K562 (cell line): ENCODE results near the gene AFF1. TPM values are rescaled to one million over a fixed set of nuclear protein-coding genes. Genes with fewer than 3 reads are reported as not detected.

Experiments used
- ARNT ChIP-seq, 2 experiments: fragments of 450-650 bp; IDR thresholded peaks; 2 replicates each; pipeline ENCODE4 v1.6.1; 2016; ENCODE audit warnings: mild to moderate bottlenecking in 1 of 2
- CLOCK ChIP-seq: fragments of 250-450 bp; sonication (Bioruptor Pico); IDR thresholded peaks from 2 replicates; pipeline ENCODE4 v1.4.0; 2020; ENCODE audit warnings: mild to moderate bottlenecking, moderate library complexity, borderline replicate concordance
- FOSL1 ChIP-seq: fragments of 200-800 bp; sonication (Bioruptor generic); conservative IDR thresholded peaks from 2 replicates; pipeline ENCODE4 v1.6.1; 2016; ENCODE audit warnings: missing genetic modification characterization, missing compliant biosample characterization
- GABPA ChIP-seq: fragments of 200-800 bp; sonication (Bioruptor generic); conservative IDR thresholded peaks from 2 replicates; pipeline ENCODE4 v1.6.1; 2016; ENCODE audit warnings: low read depth, missing genetic modification characterization, missing compliant biosample characterization
- HDAC2 ChIP-seq: fragments of 450-650 bp; IDR thresholded peaks from 2 replicates; pipeline ENCODE4 v1.6.1; 2016; ENCODE audit warnings: mild to moderate bottlenecking
- HNRNPK ChIP-seq: fragments of 200-400 bp; formaldehyde crosslinking; IDR thresholded peaks from one replicate; pipeline ENCODE4 v1.6.1; 2018; ENCODE audit warnings: mild to moderate bottlenecking, low read depth, low read length; ENCODE audit not compliant: poor library complexity, severe bottlenecking
- IRF9 ChIP-seq: fragments of 450-650 bp; IDR thresholded peaks from 2 replicates; pipeline ENCODE4 v1.6.1; 2016; ENCODE audit warnings: missing biosample characterization, missing genetic modification characterization
- JUN ChIP-seq, 2 experiments: sonication (generic) in 1 of 2; formaldehyde crosslinking in 1 of 2; IDR thresholded peaks; 2 replicates each; pipeline versions ENCODE4 v1.6.1 to v1.8.0; 2012 to 2022; ENCODE audit warnings: borderline replicate concordance in 2 of 2, mild to moderate bottlenecking in 2 of 2, improper control_type of control experiment in 1 of 2, low read depth in 1 of 2, low read length in 1 of 2, missing genetic modification reagents in 1 of 2
- MAFK ChIP-seq: IDR thresholded peaks from 2 replicates; pipeline ENCODE4 v1.6.1; 2011; ENCODE audit warnings: low read length, improper control_type of control experiment
- MECOM ChIP-seq: fragments of 250-450 bp; sonication (Bioruptor Pico); IDR thresholded peaks from 2 replicates; pipeline ENCODE4 v1.8.0; 2022; ENCODE audit warnings: inconsistent platforms
- MED1 ChIP-seq: sonication (generic); formaldehyde crosslinking; IDR thresholded peaks from 2 replicates; pipeline ENCODE4 v1.8.1; 2023; ENCODE audit warnings: missing genetic modification reagents, borderline replicate concordance
- MEIS2 ChIP-seq: fragments of 450-650 bp; IDR thresholded peaks from 2 replicates; pipeline ENCODE4 v1.6.1; 2014; ENCODE audit warnings: mild to moderate bottlenecking; ENCODE audit not compliant: partially characterized antibody
- MIER1 ChIP-seq: fragments of 450-650 bp; IDR thresholded peaks from 2 replicates; pipeline ENCODE4 v1.6.1; 2016; ENCODE audit warnings: antibody characterized with exemption, mild to moderate bottlenecking, low read depth
- MXD1 ChIP-seq: fragments of 250-450 bp; sonication (Bioruptor Pico); IDR thresholded peaks from 2 replicates; pipeline ENCODE4 v1.8.0; 2021; ENCODE audit warnings: borderline replicate concordance, mild to moderate bottlenecking, moderate library complexity; ENCODE audit not compliant: poor library complexity, severe bottlenecking
- PKNOX1 ChIP-seq: fragments of 450-650 bp; IDR thresholded peaks from 2 replicates; pipeline ENCODE4 v1.6.1; 2016
- PURB ChIP-seq: sonication (generic); formaldehyde crosslinking; IDR thresholded peaks from 2 replicates; pipeline ENCODE4 v1.9.0; 2021; ENCODE audit warnings: low read depth, mild to moderate bottlenecking, missing genetic modification reagents
- RBM25 ChIP-seq: fragments of 200-400 bp; formaldehyde crosslinking; IDR thresholded peaks from 2 replicates; pipeline ENCODE4 v1.6.1; 2018; ENCODE audit warnings: low read length, low read depth, moderate library complexity; ENCODE audit not compliant: severe bottlenecking
- RNF2 ChIP-seq: sonication (generic); IDR thresholded peaks from 2 replicates; pipeline ENCODE4 v1.6.1; 2016
- SNIP1 ChIP-seq: fragments of 450-650 bp; IDR thresholded peaks from 2 replicates; pipeline ENCODE4 v1.7.1; 2017; ENCODE audit warnings: low read depth, mild to moderate bottlenecking
- SRF ChIP-seq, 2 experiments: fragments of 250-450, 450-650 bp in 1 of 2; sonication (Bioruptor Pico) in 1 of 2; sonication (generic) in 1 of 2; formaldehyde crosslinking; IDR thresholded peaks; 2 replicates each; pipeline versions ENCODE4 v1.5.0 to v1.5.1; 2020 to 2022; ENCODE audit warnings: mild to moderate bottlenecking in 1 of 2, missing genetic modification reagents in 1 of 2
- ZBTB5 ChIP-seq: fragments of 450-650 bp; IDR thresholded peaks from 2 replicates; pipeline ENCODE4 v1.6.1; 2017; ENCODE audit warnings: antibody characterized with exemption
- ZNF263 ChIP-seq: sonication (generic); formaldehyde crosslinking; IDR thresholded peaks from 2 replicates; pipeline ENCODE4 v1.8.0; 2022; ENCODE audit warnings: mild to moderate bottlenecking, missing genetic modification reagents, borderline replicate concordance
- polyA plus RNA-seq, 8 experiments: library from polyadenylated mRNA; depleted of rRNA in 4 of 8; stranded (reverse) in 5 of 8; unstranded in 3 of 8; fragments of >200 nt; fragmentation: Nextera tagmentation in 2 of 8; fragmentation: Illumina TruSeq in 1 of 8; extraction: Ambion mirVana in 2 of 8; extraction: Trizol in 1 of 8; gene quantifications; 2 replicates each; pipeline versions ENCODE4 v1.2.1 to v1.2.3, GENCODE V29; 2011 to 2014; ENCODE audit warnings: inconsistent platforms in 1 of 8, missing spikeins in 1 of 8
- total RNA-seq, 7 experiments: library from RNA; depleted of rRNA in 6 of 7; stranded (reverse); fragments of >200 nt in 6 of 7; fragmentation: Illumina TruSeq in 2 of 7; extraction: Trizol in 2 of 7; gene quantifications; 2 replicates each; pipeline versions ENCODE4 v1.2.1 to v1.2.3, GENCODE V29; 2011 to 2021; ENCODE audit warnings: low replicate concordance in 1 of 7

Gene AFF1
- total and polyA plus RNA-seq, 9 of the 15 experiments (the other 6 are each of a cell fraction or from before 2014, with no cell fraction given): 4.1 to 47.5 (median 17.2) TPM

- TF ChIP-seq CLOCK (CRISPR knock-in tag) (no peak), MECOM (CRISPR knock-in tag) (no peak), SNIP1 (no peak), ARNT (IDR thresholded peaks at IDR 0.05) (peak in 1 of 2 experiments; percentile 75; a peak in 1 of 4 replicates), PURB (CRISPR knock-in tag) (no peak), RNF2 (no peak; the same call in 1 of the 2 replicates), HDAC2 (peak; percentile 81; the same call in 1 of the 2 replicates), MEIS2 (no peak), MXD1 (no peak), ZNF263 (no peak), MAFK (peak; percentile 66; the same call in 1 of the 2 replicates), PKNOX1 (no peak), GABPA (no peak), HNRNPK (no peak), FOSL1 (tag) (peak; percentile 89), RBM25 (peak; percentile 81), ZBTB5 (no peak), MIER1 (no peak), IRF9 (tag) (no peak), MED1 (CRISPR knock-in tag) (no peak), JUN (IDR thresholded peaks at IDR 0.05; ENCODE audit: borderline replicate concordance, low read depth, low read length) (peak; percentile 70; the same call in 1 of the 2 replicates), JUN (CRISPR knock-in tag; IDR thresholded peaks at IDR 0.05; ENCODE audit: borderline replicate concordance) (no peak), SRF (CRISPR knock-in tag; IDR thresholded peaks at IDR 0.05) (no peak)
Measured at GRCh38 chr4:86963697-86964096, 28.9 kb downstream of the AFF1 start (continued).
